GM19324 (cell line): ENCODE results near the gene ECM2.

Experiments used
- ATAC-seq: cut with Tn5 transposase; IDR thresholded peaks from one replicate; pipeline ENCODE4 v1.9.1; 2021; ENCODE audit warnings: mild to moderate bottlenecking, moderate library complexity; ENCODE audit not compliant: unreplicated experiment, low FRiP score

Gene ECM2

DNA sequence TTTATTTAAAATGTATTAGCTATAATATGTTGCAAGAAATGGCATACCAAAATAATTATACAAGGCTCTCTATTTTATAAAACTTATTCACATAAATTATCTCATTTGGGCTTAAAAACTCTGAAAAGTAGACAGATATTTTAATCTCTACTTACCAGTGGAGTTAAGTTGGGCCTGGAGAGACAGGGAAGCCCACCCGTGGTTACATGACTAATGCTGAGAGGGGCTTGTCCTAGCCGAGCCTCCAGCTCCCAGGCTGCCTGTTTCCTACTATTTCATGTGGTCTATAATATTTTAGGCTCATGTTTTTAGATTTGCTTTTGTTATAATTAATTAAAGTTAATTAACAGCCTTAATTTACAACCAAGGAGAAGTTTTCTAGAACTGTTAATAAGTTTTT lies 32.6 kb downstream of the ECM2 start:
- ATAC-seq = no peak

DNA sequence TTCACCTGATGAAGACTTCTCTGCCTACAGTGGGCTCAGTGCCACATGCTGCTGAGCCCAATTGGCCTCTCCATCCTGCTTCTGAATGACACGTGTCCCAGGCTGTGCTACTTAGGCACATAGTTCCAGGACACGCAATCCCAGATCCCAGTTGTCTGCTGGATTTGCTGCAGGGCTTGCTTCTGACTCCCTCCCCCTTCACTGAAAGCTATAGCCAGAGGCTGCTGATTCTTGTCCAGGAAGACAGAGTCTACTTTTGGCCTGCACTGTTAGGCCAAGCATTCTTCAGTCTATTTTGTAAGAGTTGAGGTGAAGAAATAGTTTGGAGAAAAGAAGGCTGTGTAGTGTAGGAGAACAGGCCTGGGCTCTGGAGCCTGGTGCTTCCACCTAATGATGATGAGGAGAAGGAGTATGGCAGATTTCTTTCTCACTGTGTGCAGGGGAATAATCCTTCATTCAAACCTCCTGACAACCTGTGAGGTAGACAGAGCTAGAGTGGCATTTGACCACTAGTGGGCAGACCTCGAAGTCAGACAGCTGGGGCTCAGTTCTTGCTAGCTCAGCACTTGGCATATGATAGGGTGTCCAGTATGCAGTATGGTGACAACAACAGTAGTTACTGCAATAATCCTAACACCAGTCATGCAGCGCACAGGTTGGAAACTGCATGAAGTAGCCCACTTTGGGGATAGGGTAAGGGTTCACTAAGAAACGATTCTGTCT lies 34.0 kb downstream of the ECM2 start:
- ATAC-seq = no peak

DNA sequence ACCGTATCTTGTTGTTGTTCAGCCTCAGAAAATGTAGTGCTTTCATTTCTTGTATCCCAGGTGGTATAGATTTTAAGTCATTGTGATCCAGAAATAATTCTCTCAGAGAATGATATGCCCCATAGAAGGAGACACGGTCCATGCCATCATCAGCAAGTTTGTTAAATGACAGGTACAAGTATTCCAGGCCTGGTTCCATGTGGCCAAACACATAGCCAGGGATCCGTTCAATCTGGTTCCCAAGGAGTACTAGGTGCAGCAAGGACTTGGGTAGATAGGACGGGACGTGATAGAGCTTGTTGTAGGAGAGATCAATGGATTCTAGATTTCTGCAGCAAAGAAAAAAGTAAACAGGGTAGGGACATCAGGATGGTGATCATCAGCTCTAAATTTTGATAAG lies 35.1 kb downstream of the ECM2 start:
- no peak for ATAC-seq

DNA sequence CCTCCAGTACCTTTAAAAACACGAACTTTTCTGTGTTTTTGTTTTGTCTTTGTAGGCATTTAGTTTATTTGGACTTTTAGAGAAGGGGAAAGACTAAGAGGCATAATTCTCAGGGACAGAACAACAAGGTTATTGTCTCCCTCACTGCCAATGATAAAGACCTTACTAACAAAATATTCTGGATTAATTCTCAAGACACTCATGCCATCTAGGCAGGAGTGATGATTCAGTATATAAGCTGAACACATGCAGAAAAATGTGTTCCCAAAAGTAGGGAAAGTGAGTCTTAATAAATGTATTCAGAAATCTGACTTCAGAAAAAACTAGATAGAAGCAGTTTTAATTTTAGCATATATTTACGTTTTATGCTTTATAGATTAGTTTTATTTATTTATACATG lies 36.1 kb downstream of the ECM2 start:
- ATAC-seq = no peak

DNA sequence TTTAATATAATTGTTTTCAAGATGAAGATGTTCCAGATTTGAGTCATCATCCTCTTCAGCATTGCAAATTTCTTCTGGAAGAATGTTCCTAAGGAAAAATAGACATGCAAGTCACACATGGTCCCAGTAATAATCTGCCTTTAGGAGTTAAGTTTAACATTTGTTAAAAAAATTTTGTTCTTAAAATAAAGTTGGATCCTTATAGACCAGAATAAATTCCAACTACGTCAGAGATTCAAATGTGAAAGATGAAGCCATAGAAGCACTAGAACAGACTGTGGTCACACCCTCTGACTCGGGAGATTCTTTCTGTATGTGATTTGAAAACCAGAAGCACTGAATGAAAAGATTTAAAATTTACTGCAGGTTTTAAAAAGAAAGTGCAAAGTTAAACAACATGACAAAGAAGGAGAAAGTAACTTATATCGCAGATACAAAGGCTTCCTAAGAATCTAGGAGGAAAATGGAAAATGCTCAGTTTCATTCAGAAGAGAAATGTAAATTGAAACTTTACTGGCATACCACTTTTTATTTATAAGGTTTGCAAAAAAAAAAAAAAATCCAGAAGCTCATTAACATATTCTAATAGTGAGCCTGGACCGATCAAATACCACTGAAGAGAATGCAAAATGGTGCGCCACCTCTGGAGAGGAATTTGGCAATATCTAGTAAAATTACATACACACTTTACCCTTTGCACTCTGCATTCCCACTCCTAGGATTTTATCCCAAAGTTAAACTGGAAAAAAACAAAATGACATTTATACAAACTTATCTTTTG lies 39.2 kb downstream of the ECM2 start:
- no peak for ATAC-seq

DNA sequence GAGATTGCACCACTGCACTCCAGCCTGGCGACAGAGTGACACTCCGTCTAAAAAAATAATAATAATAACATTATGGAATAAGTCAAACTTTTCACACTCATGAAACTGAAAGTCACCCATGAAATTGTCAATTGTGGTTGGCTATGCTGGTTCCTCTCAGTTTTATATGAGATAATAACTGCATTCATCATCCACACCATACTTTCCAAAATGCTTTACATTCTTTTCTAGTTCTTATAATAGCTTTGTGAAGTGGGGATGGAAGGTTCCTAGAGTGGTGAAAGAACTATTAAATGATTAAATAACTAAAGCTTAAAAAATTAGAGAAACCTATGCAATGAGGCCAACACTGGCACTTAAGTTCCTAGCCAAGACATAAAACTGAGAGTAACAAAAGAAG lies 40.9 kb downstream of the ECM2 start:
- no peak for ATAC-seq

DNA sequence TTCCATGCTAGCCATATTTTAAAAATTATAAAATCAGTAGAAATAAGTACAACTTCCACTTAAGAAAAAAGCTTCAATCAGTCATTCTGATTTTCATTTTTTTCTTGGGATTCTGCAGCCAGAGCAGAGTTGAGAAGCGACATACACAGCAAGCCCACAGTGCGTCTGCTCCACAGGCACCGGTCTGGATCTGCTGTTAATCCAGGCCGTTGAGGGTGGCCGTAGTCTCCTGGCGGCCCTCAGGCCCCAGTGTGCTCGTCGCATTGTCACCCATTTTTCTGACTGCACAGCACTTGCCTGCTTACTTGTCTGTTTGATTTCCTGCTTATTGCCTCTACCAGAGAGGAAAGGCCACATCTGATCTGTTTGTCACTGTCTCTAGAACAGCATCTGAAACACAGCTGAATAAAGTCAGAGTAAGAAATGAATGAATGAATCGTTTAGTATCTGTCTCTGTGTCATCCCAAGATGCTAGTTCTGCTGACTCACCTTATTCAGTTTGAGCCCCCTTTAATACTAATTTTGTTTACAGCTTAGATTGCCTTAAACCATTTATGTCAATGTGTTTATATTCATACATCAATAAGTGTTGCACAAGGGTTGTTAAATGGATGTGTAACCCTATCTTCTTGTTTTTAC lies 41.9 kb downstream of the ECM2 start:
- ATAC-seq = no peak

DNA sequence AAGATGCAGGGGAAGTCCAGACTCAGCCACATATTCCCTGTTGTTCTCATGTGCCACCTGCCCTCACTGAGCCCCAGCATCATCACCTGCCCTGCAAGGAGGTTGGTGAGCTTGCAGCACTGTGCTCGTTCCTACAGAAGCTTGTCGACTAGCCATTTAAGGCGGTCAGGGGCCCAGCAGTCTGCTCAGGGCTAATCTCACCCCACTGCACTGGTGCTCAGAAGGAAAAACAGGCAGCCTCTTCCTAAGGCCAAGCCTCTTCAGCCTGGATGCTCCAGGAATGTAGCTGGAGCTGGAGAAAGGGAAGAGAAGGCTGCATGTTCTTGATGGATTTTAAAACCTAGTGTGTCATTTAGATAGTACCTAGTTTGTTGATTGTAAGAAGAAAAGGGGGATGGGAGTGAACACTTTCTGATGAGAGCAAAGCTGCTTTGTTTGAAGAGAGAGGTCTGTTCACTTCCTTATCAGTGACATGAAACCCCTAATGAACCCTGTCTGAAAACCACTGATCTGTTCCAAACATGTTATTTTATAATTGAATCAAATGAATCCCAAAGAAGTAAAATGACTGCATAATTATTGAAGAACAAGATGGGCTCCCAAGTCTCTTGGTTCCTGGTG lies 42.9 kb downstream of the ECM2 start:
- no peak for ATAC-seq

DNA sequence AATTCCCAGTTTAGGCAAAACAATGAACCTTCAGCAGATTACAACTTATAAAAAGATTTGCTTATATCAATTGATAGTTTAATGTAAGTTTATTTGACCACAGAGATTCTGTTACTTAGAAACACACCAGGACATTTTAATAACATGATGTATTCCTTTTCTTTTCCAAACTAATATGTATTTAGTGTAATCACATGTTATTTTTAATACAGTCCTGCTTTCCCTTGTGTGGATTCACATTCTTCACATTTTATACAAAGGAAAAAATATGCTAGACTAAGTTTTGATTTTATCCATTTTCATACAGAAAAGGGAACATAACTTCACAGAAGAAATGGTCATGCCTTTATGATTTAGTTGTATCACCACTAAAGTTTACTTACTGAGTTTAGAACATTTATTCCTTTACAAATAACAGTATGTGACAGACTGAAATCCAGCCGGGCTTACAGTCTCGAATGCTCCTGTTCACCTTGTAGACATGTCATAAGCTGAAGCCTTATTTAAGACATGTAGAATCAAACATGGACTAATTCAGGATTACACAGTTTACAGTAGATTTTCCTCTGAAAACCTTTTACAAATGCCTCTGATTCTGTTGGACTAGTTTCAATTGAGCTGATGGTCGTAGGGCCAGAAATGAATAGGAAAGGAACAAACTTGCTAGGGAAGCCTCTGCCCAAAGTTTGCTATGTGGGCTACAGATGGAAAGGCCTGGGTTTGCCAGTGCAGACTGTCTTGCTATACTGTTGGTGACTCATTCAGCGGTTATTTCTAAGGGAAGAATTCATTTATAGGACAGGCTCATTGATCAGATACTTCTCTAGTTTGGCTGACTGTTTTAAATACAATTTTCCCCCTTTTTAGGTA lies 46.9 kb downstream of the ECM2 start:
- ATAC-seq = no peak

DNA sequence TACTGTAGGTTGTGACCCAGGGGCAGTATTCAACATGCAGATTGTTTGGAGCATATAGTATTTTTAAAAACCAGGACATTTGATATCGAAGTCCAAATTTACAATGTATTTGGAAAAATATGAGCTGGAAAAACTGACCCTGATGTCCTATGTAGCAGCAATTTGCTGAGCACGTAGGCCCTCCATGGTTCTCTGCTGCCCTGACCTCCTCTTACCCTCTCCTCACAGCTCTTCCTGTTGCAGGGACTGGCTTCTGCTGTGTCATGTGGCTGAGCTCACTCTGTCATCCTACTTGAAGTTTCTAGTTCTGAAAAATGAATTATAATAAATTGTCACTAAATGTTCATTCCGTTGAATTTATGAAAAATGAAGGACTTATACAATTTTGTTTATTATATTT lies 49.4 kb downstream of the ECM2 start:
- no peak for ATAC-seq

DNA sequence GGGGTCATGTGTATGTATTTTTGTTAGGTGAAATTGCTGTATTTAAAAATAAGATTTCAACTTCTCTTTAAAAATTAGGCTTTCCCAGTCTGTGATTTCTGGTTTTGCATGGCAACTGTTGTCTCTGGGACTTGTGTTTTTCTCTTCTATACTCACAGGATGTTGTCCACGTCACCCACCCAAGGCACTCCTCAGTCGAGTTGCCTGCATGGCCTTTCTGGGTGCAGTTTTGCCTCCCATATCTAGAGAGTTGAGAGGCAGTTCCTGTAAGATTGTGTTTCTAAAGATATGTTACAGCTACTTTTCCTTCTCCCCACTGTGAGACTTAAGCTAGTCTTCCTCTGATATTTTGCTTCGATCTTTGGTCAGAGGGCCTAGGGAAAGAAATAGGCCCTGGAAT lies 51.2 kb downstream of the ECM2 start:
- no peak for ATAC-seq

DNA sequence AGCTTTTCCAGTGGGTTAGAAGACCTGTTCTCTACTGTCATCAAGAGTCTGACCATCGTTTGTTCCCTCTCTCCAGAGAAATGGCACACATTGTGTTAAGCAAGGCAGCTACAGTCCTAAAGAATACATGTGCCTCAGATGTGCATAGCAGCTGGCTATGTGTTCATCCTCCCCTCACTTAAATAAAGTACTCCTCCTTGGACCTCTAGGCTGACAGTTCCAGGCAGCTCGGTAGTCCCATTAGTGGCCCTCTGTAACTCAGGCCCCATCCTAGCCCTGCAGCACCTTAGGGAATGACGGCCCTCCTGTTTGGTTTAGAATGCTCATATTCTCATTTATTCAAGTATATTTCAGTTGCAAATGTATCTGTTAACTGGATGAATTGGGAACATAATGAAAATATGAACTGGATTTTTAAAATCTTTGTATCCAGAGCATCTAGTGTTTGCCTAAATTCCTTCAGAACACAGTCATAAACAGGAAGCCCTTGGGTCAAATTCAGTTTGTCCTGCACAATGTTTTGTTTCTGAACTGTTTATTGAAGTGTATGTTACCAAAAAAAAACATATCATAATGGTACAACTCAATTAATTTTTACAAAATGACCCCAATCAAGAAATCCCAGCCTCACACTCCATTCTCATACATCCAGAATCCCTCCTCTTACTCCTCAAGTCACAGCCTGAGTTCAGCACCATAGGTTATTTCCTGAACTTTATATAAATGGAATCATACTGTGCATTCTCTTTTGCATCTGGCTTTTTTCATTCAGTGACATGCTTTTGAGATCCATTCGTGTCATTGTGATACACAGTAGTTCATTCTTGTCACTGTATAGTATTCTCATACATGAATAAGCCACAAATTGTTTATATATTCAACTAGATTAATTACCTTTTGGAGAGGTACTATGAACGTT lies 51.9 kb downstream of the ECM2 start:
- no peak for ATAC-seq

DNA sequence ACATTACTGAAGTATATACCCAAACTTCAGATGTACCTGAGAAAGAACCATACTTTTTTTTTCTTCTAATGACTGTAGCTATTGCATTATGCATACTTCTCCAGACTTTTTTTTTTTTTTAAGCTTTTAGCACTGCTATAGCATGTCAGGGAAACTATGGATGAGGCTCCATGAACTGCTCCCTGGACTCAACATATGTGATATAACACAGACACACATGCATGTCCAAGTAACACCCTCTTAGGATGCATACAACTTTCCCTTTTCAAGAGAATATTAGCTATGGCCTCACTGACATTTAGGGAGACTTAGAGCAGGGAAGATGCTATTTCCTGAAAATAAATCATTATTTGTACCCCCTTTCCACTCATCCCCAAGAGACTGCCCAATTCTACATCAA lies 53.0 kb downstream of the ECM2 start:
- no peak for ATAC-seq

DNA sequence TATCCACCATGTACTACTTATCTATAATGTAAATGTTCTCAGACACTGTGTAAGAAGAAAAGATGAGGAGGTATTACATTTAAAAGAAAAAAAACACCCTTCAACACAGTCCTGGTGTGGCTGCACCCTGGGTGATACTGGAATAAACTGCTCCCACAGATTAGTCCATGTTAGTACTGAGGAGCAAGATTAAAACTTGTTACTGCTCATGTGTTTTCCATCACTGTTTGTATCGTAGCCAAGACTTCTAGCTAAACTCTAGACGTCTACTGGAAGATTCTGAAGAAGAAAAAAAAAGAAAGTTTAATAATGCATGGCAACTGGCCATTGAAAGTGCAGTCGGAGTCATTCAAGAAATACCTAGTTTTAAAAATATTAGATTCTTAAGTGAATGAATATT lies 53.5 kb downstream of the ECM2 start, which contains the start of gene ASPN:
Gene ASPN (minus strand): TSS at position 178 of the 400 bp plus-strand sequence.
- ATAC-seq = no peak

DNA sequence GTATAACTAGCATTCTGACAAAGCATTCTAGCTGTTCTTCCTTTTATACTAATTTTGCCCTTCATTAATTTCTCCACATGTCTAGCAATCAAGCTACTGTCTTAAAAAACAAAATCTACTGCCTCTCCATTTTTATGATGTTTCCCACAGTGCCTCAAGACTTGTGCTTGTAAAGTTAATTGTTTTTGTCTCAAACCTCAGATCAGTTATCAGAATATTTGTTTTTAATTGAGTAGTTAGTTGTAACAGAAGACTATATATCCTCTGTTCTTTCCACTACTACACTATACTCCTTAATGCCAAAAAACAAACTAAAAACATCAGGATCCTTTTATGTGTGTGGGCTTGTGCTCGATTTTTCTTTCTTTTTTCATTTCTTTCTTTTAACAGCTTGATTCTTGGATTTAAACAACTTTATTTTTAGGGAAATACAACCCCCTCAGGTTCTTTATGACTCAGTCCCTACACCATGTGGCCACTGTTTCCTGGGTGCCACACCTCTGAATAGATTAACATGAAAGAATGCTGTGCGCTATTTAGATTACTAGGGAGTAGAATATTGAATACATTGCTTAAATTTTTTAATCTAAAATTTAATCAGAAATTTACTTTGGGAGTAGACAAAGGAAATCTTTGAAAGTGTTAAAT lies 54.7 kb downstream of the ECM2 start:
- no peak for ATAC-seq

DNA sequence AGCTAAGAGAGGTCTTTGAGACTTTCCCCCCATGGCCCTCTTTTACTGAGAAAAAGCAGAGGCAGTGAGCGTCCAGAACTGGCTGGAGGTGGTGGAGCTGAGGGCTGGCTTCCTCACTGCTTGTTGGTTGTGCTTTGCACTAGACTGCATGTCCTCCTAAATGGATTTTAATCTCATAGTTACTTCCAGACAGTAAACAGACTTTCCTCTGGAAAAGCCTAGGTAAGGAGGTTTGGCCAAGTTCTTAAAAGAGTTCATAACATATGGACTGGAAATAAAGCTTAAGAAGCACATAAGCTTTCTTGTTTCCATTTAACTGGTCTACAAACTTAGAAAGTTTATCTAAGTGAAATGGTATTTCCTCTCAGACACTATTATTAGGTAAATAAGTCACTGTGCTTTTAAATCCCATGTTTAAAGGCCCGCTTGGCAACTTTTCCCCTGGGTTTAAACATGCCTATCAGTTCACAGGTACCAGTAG lies 55.5 kb downstream of the ECM2 start:
- ATAC-seq = no peak

DNA sequence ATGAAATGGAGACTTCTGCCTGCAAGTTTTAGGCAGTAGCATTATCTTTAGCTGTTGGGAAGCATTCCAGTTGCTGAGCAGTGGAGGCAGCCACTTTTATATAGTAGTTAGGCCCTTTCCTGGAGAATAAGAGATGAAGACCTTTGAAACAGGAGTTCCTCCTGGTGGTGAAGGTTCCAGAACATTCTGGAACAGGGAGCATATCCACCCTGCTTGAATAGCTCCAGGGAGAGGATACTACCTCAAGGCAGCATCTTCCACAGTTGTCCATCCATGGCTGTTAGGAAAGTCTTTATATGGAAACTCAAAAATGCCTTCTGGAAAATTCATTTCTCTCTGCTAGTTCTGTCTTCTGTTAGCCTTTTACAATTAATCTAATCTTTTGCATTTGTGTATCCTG lies 56.4 kb downstream of the ECM2 start:
- no peak for ATAC-seq

DNA sequence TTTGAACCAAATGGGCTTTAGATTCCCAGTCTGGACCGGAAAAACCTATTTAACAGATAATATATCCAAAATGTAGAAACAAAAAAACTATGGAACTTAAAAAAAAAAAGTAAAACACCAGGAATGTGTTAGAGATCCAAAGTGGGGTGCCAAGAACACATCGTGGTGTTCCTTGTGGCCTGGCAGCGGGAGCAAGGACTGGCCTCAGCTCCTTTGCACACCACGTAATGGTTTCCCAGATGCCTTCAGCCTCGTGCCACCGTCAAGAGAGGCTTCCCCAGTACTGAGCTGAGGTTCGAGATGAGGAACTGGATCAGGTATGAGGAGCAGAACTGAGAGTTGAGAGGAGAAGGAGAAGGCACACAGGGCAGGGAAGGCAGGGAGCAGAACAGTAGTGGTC lies 57.0 kb downstream of the ECM2 start:
- no peak for ATAC-seq

DNA sequence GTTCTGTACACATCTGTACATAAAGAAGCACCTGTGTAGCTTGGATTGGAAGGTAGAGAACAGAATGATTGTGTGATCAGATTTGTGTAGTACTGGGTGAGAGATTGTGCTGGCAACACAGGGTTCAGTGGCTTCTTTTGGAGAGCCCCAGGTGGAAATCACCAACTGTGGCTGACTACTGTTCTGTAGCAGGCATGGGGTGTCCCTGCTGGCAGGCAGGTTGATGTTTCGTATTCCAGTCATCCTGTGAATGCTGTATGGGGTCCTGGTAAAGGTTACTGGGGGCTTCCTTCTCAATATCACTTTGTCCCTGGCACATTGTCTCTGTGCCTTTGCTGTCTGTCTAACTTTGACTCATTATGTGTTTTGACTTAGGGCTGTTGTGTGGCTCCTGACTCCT lies 58.8 kb downstream of the ECM2 start:
- no peak for ATAC-seq
